ELR (cell line): ENCODE measurements around the gene SRGN.

Experiments used
- DNase-seq: peaks from one replicate; pipeline ENCODE4 v3.0.0-alpha.2; 2015; ENCODE audit warnings: low read depth

Gene SRGN

GRCh38 chr10:69090685-69091084 lies 2.8 kb downstream of the SRGN start:
- DNase-seq: peak; percentile 46

- DNase-seq: no peak
Measured at GRCh38 chr10:69091143-69091651, 3.3 kb downstream of the SRGN start.

GRCh38 chr10:69092959-69093850 lies 5.3 kb downstream of the SRGN start:
- DNase-seq: peak; percentile 85

- peak; percentile 22 for DNase-seq
Measured at GRCh38 chr10:69093933-69094332, 6.0 kb downstream of the SRGN start.

- no peak for DNase-seq
Measured at GRCh38 chr10:69096045-69096444, 8.1 kb downstream of the SRGN start.

- DNase-seq: no peak
Measured at GRCh38 chr10:69097729-69098128, 9.8 kb downstream of the SRGN start.

- no peak for DNase-seq
Measured at GRCh38 chr10:69100136-69100872, 12.4 kb downstream of the SRGN start.

- peak; percentile 88 for DNase-seq
Measured at GRCh38 chr10:69101451-69102095, 13.7 kb downstream of the SRGN start.

- no peak for DNase-seq
Measured at GRCh38 chr10:69102440-69102839, 14.5 kb downstream of the SRGN start.

- no peak for DNase-seq
Measured at GRCh38 chr10:69103784-69104183, 15.9 kb downstream of the SRGN start.

GRCh38 chr10:69104994-69105790 lies 17.3 kb downstream of the SRGN start:
- no peak for DNase-seq

- DNase-seq: no peak
Measured at GRCh38 chr10:69107176-69107490, 19.2 kb downstream of the SRGN start.

- DNase-seq: no peak
Measured at GRCh38 chr10:69107699-69108098, 19.8 kb downstream of the SRGN start.

- peak; percentile 45 for DNase-seq
Measured at GRCh38 chr10:69119896-69120295, 32.0 kb downstream of the SRGN start.

GRCh38 chr10:69123306-69123746 lies 35.4 kb downstream of the SRGN start:
- peak; percentile 83 for DNase-seq

- peak; percentile 98 for DNase-seq
Measured at GRCh38 chr10:69123747-69124562, 36.1 kb downstream of the SRGN start, which contains the start of gene VPS26A. VPS26A (plus strand) TSS chr10:69124178; CDS start chr10:69124278, 100 bp downstream.

- DNase-seq: peak; percentile 78
Measured at GRCh38 chr10:69124563-69125268, 36.8 kb downstream of the SRGN start.

- DNase-seq: no peak
Measured at GRCh38 chr10:69125554-69125953, 37.7 kb downstream of the SRGN start.

- peak; percentile 41 for DNase-seq
Measured at GRCh38 chr10:69130251-69130650, 42.3 kb downstream of the SRGN start.

GRCh38 chr10:69139961-69140360 lies 52.1 kb downstream of the SRGN start:
- no peak for DNase-seq
